RPMI7951 (cell line): ENCODE measurements around the gene XAB2. TPM values are rescaled to one million over a fixed set of nuclear protein-coding genes. Genes with fewer than 3 reads are reported as not detected.
"Not testable (repeated sequence)": the region's sequence is repeated elsewhere in the genome, so short reads cannot be mapped to it uniquely, and the experiment has no call there.

Experiments
- DNase-seq: peaks from one replicate; pipeline ENCODE4 v3.0.0-alpha.2; 2012; ENCODE audit warnings: low read depth
- total RNA-seq: library from RNA; depleted of rRNA; stranded (reverse); fragments of >200 nt; shearing (Covaris generic); gene quantifications from 2 replicates; pipeline ENCODE4 v1.2.3, GENCODE V29; 2014; rRNA removed

Gene XAB2
- total RNA-seq, 1 experiment from 2014 or later = 29.4 TPM

DNA sequence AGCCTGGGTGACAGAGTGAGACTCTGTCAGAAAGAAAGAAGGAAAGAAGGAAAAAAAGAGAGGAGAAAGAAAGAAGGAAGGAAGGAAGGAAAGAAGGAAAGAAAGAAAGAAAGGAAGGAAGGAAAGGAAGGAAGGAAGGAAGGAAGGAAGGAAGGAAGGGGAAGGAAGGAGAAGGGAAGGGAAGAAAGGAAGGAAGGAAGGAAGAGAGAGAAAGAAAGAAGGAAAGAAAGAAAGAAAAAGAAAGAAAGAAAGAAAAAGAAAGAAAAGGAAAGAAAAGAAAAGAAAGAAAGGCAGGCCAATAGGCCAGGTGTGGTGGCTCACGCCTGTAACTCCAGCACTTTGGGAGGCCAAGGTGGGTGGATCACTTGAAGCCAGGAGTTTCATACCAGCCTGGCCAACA is 51.9 kb downstream of the XAB2 start:
- not testable (repeated sequence) for DNase-seq

- peak; percentile 69 for DNase-seq
These were observed 53.8 kb downstream of the XAB2 start for GRCh38 chr19:7575434-7576040.

GRCh38 chr19:7570761-7571160 is 58.6 kb downstream of the XAB2 start:
- DNase-seq = no peak

Other genes with a start within 250 kb of the XAB2 start
- 0.36 and 3.2 TPM in 2 replicates for gene PEX11G, start 140.5 kb downstream of the XAB2 start, total RNA-seq
- 35.8 and 50.3 TPM in 2 replicates for gene ZNF358, start 113.4 kb downstream of the XAB2 start, total RNA-seq
- gene MCOLN1, start 106.9 kb downstream of the XAB2 start, total RNA-seq = 2.0 and 3.5 TPM in 2 replicates
- 44.7 and 51.5 TPM in 2 replicates for gene PNPLA6, start 93.8 kb downstream of the XAB2 start, total RNA-seq
- not detected in 2 replicates for gene CAMSAP3, start 33.7 kb downstream of the XAB2 start, total RNA-seq
- gene PET100, start 248 bp upstream of the XAB2 start, total RNA-seq = 80.6 and 92.9 TPM in 2 replicates
- gene PCP2, start 4.2 kb upstream of the XAB2 start, total RNA-seq = not detected in 2 replicates
- gene STXBP2, start 7.6 kb upstream of the XAB2 start, total RNA-seq = 1.3 and 3.3 TPM in 2 replicates
- gene RETN, start 39.5 kb upstream of the XAB2 start, total RNA-seq = not detected in 2 replicates
- not detected in 2 replicates for gene MCEMP1, start 47.5 kb upstream of the XAB2 start, total RNA-seq
- 52.6 and 61.5 TPM in 2 replicates for gene TRAPPC5, start 51.3 kb upstream of the XAB2 start, total RNA-seq
- not detected in 2 replicates for gene FCER2, start 72.6 kb upstream of the XAB2 start, total RNA-seq
- not detected in 2 replicates for gene CLEC4G, start 102.6 kb upstream of the XAB2 start, total RNA-seq
- gene CD209, start 118.0 kb upstream of the XAB2 start, total RNA-seq = not detected in 2 replicates
- not detected in 2 replicates for gene CLEC4M, start 133.7 kb upstream of the XAB2 start, total RNA-seq
- 6.8 and 8.1 TPM in 2 replicates for gene EVI5L, start 200.7 kb upstream of the XAB2 start, total RNA-seq
- gene PRR36, start 244.8 kb upstream of the XAB2 start, total RNA-seq = not detected in 2 replicates